HG02970 (cell line): ENCODE results near the gene MIS12.
A peak's percentile ranks its signal among the peaks of the same experiment; 100 is the strongest.

Experiments
- ATAC-seq: cut with Tn5 transposase; IDR thresholded peaks from one replicate; pipeline ENCODE4 v1.9.1; 2021; ENCODE audit warnings: mild to moderate bottlenecking, moderate library complexity, moderate number of reproducible peaks; ENCODE audit not compliant: unreplicated experiment, low FRiP score

The MIS12 gene, protein sequence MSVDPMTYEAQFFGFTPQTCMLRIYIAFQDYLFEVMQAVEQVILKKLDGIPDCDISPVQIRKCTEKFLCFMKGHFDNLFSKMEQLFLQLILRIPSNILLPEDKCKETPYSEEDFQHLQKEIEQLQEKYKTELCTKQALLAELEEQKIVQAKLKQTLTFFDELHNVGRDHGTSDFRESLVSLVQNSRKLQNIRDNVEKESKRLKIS

DNA sequence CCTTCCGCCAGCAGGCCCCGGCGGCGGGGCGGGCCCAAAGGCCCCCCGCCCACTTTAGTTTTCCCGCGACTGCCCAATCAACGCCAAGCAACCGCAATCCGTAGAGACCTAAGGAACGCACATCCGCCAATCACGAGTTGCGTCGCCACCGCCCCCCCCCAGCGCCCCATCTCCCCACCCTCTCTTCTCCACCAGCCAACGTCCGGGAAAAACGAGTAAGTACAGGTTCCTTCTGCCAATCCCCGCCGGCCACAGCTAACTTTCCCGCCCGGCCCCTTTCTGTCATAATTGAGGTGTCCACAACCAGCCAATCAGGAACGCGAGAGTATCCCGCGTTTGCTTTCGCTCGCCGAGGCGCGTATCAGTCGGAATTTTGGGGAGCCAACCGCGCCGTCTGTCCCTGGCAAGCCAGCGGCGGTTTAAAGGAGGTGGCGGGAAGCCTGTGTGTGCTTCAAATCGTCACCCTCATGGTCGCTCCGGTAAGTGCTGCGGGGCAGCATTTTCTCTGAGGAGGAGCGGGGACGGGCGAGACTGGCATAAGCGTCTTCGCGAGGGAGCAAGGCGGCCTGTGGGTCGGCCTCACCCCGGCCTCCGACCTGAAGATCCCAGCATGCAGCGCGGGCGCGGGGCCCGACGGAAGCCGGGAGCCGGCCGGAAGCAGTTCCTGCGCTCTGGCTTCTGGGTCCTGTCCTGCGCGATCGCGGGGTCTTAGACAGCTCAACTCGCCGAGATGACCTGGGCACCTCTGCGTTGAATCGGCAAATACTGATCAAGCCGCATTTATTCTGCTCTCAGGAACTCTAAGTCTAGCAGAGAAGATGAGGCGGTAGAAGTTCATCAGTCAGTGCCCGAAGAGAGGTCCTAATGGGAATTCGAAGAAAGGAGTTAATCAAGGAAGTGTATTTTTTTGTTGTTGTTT, at the start of gene MIS12:
MIS12 (plus strand) TSS at position 361 of the 919 bp plus-strand sequence. CDS start 2,297 bp downstream, outside the sequence.
- ATAC-seq, result peak; percentile 84

DNA sequence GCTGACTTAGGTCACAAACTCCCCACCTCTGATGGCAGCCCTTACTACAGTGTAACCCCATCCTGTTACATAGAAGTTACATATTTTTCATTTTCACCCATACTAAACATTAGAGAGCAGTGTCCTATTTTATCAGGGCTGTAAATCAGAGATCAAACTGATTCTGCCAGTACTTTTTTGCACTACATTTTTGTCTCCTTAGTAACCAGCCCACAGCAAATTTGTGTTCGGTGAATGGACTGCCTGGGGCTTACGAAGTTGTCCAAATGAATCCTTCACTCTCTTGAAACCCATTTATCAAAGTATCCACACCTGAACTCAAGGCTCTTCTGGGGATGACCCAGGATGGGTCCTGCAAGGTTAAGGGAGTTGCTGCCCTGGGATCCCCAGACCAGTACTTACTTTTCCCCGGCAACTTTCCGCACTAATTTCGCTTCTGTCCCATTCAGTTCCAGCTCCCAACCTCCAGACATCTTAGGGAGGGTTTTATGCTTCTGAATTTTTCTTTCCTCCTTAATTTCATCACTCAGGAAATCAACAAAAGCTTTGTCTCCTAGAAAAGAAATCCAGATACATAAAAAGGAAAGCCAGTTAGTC, 48.5 kb upstream of the MIS12 start:
- no peak for ATAC-seq

DNA sequence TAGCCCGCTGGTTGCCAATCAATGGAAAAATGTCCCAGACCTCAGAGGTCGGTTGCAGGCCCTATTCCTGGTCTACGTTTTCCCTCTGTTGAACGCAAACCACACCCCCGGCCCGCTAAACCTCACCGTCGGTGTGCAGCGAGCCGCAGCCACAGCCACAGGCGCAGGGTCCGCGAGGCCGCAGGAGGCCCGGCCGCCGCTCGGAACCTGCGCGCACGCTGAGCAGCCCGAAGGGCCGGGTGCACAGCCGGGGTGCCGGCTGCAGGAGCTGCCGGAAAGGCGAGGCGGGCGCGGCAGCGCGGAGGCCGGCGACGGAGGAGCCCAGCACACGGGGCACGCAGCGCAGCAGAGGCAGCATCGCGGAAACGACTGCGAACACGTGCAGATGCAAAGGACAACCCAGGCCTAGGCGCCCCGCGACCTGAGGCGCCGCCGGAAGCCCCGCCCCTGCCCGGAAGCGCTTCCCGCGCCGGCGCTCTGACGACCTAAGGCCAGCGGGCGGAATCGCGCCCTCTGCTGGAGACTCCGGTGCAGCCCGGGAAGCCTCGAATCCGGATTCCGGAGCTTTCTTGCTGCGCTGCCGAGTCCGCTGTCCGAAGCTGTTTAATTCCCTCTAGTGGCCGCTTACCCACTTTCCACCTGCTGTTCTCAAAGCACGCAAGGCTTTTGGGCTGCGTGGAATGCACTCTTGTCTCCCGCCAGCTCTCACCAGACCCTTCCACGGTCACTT, 47.5 kb upstream of the MIS12 start, which contains the start of gene C1QBP:
C1QBP (minus strand) TSS at position 440 of the 730 bp plus-strand sequence; CDS start at position 358, 82 bp downstream.
- peak; percentile 86 for ATAC-seq

DNA sequence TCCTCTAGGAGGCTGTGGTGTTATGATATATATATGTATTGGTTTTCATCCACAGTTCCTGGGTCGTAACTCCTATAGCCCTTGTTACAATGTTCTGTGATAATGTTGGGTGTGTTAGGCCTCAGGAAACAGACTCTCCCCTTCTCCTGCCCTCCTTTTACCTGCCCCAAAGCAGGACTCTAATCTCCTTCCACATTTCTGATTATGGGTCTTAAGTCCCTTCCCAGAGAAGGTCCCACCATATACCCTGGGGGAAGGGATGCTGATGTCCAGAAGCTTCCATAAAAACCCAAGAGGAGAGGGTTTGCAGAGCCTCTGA, 47.0 kb upstream of the MIS12 start:
- peak; percentile 8 for ATAC-seq

DNA sequence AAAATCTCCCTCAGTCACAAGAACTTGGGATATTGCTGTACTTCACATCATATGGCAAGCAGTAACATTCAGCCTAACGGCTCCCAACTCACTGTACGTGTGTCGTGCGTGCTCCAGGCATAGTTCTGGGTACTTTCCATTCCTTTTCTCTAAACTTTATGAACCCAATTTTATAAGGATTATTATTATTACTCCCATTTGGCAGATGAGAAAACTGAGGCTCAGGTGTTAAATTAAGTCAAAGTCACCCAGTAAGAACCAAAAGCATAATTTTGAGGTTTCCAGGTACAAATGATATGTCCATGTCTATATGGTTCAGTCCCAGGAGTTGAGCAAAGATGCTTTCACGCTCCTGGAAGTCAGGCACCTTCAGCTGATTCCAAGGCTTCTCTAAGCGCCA, 42.6 kb upstream of the MIS12 start:
- ATAC-seq, result no peak

DNA sequence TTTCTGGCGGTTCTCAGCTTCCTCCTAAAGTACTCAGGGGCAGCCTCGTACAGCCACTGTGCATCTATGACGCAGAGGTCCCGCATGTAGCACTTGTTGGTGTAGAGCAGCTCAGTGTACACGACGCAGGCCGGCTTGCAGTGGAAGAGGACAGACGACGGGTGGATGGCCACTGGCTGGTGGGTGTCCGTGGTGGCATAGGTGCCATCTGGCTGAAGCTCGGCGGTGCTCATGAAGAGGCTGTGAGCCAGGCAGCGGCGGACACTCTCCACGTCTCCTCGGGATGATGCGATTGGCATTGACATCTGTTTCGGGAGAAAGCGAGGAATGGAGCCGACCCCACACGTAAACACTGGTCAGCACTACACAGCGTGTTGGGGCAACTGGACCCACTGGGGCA, 42.2 kb upstream of the MIS12 start:
- ATAC-seq, result no peak

DNA sequence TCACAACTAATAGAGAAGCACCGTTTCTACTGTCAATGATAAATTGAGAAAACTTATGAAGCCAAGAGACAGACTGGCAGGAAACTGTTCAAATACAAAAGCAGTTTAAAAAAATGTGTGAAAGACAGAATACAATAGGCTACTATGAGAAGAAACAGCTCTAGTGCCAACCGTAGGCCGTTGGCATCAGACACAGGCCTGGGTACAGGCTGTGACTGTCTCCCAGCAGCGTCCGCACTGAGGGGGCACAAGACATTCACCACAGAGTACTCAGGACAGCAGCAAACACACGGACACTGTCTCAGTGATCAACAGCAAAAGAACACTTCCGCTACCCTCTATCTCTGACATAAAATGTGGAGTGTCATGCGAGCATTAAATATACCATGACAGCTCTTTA, 39.6 kb upstream of the MIS12 start:
- no peak for ATAC-seq

DNA sequence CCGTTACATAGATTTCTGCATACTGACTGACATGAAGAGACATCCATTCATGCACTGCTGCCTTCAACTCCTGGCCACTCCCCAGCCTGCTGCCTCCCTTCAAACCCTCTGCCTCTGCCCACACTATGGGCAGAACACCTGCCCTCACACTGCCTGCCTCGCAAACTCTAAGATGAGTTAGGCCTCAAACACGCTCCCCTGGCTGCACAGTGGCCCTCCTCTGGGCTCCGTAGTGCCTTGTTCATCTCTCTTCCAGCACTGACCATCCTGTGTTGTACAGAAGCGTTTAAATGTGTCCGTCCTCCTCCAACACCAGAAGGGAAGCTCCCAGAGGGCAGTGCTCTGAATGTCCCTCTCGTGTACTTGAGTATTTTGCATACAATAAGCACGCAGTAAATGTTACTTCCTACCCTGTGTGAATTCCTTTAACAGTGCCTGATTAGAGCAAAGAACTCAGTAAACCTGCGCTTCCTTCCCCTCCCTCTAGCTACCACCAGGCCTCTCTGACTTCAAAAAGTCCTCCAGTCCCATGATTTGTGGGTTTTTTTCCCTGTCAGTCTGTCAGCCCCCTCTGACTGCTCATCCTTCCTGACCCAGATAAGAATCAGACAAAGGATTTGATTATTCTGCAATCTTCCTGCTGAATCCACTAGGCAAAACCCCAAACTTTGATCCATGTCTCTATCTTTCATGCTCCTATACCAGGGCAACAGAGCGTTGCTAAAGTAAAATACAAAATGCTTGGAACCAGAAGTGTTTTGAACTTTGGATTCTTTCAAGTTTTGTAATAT, 21.5 kb upstream of the MIS12 start:
- ATAC-seq, result no peak

DNA sequence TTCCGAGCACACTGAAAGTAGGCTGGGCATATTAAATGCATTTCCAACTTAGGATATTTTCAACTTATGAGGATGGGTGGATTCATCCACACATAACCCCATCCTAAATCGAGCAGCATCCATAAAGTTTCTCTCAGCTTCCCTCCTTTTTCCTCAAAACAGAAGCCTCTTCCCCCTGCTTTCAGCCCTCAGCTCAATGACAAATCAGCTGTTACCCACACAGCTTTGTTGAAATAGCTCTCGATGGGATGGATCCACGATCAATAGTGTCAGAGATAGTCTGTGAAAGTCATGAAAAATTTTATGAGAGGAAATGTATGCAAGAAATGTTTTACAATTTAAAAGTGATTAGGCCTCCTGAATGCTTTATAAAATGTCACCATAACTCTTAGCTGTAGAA, 20.1 kb upstream of the MIS12 start:
- no peak for ATAC-seq

DNA sequence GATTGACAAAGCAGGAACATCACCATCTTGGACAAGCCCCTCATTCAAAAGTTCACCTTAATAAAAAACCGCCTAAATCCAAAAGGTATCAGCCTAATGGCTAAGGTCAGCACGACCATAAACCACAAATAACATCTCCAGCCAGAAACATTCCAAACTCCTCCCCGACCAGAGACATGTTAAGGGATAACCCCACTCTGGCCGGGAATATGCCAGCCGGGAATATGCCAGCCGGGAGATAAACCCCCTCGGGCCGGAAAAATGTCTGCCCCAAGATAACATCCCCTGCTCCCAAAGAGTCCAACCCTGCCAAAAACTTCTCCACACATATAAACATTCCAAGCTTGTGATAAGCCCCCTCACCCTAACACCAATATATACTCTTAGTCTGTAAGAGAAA, 18.9 kb upstream of the MIS12 start:
- ATAC-seq, result no peak

DNA sequence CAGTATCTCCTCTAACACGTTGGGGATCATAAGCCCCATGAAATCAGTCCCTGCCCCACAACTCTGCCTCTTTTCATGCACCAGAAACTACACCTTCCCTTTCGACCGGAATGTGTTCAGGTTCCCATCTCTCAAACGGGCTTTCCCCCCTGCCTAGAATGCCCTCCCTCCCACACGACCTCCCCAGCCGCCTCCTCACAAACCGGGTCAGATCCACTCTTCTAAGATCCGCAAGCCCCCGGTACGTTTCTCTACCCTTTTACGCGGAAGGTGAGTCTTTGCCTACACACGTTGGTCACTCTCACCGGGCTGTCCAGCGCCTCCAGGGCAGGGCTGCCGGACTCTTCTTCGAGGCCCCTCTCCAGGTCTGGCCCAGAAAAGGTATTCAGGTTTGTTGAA, 18.3 kb upstream of the MIS12 start:
- ATAC-seq, result no peak

DNA sequence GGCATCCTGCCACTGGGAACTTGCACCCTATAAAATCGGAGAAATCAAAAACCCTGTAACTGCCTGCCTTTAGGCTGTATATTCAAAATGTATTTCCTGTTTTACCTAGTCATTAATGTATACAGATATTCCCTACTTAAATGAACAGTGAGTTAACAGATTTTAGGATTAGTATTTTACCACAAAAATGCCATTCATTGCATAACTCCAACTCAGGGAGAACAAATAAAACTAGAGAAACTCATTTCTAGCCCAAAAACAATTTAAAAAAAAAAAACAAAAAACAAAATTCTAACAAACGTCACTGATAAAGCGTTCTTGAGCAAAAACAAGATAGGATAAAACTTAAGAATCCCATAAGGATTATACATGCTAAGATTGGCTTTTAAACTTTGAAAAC, 13.9 kb upstream of the MIS12 start:
- no peak for ATAC-seq

DNA sequence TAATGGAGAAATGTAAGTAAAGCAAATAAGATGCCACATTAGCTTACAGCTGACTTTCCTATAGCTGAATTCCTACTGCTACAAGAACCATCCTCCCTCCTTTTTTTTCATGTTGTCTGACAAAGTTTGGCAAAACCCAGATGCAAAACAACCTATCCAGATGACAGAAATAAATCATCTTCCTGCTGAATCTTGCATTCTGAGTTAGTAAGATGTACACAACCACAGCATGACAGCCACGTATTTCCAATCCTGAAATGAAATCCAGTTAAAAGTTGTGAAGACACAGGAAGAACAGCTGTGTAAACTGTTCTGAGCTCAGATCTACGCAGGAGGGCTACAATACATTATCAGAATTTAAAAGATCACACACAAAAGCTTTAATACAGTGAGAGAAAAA, 12.5 kb upstream of the MIS12 start:
- ATAC-seq, result no peak

DNA sequence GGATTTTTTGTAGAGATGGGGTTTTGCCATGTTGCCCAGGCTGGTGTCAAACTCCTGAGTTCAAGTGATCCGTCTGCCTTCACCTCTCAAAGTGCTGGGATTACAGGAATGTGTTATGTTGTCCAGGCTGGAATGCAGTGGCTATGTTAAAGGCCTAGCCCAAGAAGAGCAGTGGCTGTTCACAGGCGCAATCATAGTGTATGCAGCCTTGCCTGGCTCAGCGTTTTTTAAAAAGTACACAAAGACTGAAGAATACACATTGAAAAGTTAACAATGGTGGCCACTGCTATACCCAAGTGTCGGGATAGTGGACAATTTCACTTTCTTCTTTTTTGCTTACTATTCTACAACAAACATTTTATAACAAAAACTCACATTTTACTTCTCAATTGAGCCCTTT, 7.4 kb upstream of the MIS12 start:
- ATAC-seq, result no peak

DNA sequence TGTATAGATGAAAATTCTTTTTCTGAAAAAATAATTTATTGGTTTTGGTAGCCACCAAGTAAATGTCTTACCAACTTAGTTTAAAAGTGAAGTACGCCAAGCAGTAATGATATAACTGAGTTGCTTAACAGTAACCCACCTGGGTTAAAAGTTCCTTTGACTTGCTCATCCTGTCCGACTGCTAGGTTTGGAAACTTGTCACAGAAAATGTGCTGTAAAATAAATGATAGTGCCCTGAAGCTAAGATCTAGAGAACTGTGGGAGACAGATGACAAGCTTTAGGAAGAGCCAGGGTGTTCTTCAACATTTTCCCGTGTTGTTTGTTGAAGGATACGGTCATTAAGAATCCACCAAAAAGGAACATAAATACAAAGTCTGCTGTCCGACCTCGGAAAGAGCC, 5.4 kb upstream of the MIS12 start:
- ATAC-seq, result no peak

DNA sequence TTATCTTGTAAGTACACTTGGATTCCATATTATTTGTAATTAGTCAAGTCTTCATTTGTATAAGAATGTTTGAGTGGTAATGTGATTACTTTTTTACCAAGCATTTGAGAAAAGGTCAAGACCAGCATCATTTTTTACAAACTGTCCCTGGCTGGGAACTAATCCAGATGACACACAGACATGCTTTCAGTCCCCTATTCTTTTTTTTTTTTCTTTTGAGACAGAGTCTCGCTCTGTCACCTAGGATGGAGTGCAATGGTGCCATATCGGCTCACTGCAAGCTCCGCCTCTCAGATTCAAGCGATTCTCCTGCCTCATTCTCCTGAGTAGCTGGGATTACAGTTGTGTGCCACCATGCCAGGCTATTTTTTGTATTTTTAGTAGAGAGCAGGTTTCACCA, 4.9 kb upstream of the MIS12 start:
- ATAC-seq, result no peak

DNA sequence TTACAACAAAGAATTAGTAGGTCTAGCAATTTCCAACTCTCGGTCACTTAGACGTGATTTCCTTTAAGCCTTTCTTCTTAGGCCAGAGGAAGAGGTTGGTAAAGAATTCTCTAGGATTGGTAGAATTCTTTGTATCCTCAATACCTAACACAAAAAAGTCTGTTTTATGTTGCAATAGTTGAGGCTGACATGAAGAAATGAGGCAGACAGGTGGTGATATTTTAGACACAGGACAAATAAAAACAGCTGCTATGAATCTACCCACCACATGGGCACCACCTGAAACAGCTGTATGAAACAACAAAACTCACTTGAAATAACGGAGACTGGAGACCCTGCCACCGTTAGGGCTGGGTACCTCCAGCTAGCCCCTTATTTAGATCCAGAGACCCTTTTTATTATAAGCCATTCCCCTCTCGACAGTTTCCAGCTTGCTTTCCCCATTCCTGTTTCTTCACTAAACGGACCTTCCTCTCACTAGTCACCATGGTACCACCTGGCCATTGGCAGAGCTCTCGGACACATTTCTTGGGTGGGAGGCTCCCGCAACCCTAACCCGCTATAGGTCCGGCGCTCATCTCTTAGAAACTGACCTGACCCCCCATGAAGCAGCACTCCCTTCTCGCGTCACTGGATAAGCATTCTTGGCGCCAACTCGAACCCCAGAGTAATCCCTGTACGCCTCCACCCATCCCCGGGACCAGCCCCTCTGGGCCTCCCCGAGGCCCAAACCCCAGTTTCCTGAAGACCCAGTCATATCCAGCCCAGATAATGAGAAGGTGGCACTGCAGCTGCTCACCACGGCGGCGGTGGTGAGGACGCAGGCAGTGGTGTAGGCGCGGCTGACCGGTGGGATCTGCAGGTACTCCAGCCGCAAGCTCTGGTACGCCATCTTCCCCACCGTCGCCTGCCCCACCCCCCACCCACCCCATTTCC, 828 bp upstream of the MIS12 start, which contains the start of gene DERL2:
DERL2 (minus strand) TSS at position 909 of the 936 bp plus-strand sequence; CDS start at position 892, 17 bp downstream.
- ATAC-seq, result peak; percentile 32

DNA sequence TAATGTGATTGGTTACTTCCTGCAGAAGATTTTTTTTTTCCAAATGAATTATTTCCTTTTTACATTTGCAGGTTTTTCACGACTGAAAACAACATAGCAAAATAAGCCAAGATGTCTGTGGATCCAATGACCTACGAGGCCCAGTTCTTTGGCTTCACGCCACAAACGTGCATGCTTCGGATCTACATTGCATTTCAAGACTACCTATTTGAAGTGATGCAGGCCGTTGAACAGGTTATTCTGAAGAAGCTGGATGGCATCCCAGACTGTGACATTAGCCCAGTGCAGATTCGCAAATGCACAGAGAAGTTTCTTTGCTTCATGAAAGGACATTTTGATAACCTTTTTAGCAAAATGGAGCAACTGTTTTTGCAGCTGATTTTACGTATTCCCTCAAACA, 2.4 kb downstream of the MIS12 start:
- no peak for ATAC-seq

DNA sequence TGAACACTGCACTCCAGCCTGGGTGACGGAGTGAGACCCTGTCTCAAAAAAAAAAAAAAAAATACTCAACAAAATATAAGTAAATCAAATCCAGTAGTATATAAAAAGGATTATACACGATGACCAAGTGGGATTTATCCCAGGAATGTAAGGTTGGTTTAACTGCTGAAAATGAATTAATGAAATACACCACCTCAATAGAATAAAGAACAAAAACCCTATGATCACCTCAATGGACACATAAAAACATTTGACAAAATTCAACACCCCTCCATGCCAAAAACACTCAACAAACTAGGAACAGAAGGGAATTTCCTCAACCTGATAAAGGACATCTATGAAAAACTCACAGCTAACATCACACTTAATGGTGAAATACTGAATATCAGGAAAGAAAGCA, 6.6 kb downstream of the MIS12 start:
- ATAC-seq, result no peak
